Trophoblast cell (in vitro differentiated cells and primary cell): ENCODE results near the gene CDR2L.

Experiments
- DNase-seq, 2 donors: peaks; one replicate each; pipeline ENCODE4 v3.0.0-alpha.2; 2016
- H2AFZ ChIP-seq: 2 replicates; pipeline ENCODE4 v1.6.1; 2013; ENCODE audit warnings: low read length, moderate library complexity, mild to moderate bottlenecking; ENCODE audit not compliant: insufficient read depth, poor library complexity
- H2AK5ac ChIP-seq: 2 replicates; pipeline ENCODE4 v1.6.1; 2013; ENCODE audit warnings: mild to moderate bottlenecking, low read length
- H2BK120ac ChIP-seq: 2 replicates; pipeline ENCODE4 v1.6.1; 2013; ENCODE audit warnings: low read length, mild to moderate bottlenecking, moderate library complexity; ENCODE audit not compliant: insufficient read depth, poor library complexity
- H2BK12ac ChIP-seq: 2 replicates; pipeline ENCODE4 v1.6.1; 2013; ENCODE audit warnings: mild to moderate bottlenecking, low read length, moderate library complexity
- H2BK5ac ChIP-seq: 2 replicates; pipeline ENCODE4 v1.6.1; 2013; ENCODE audit warnings: low read length, low read depth, moderate library complexity, mild to moderate bottlenecking; ENCODE audit not compliant: poor library complexity
- H3K14ac ChIP-seq: 2 replicates; pipeline ENCODE4 v1.6.1; 2013; ENCODE audit warnings: mild to moderate bottlenecking, low read length
- H3K18ac ChIP-seq: 2 replicates; pipeline ENCODE4 v1.6.1; 2013; ENCODE audit warnings: mild to moderate bottlenecking, low read length
- H3K23ac ChIP-seq: 2 replicates; pipeline ENCODE4 v1.6.1; 2013; ENCODE audit warnings: low read length
- H3K27ac ChIP-seq: 2 replicates; pipeline ENCODE4 v1.5.1; 2013; ENCODE audit warnings: low read depth, mild to moderate bottlenecking, inconsistent platforms, low read length, moderate library complexity
- H3K27me3 ChIP-seq: 2 replicates; pipeline ENCODE4 v1.6.1; 2013; ENCODE audit warnings: inconsistent platforms, mild to moderate bottlenecking, low read length, moderate library complexity; ENCODE audit not compliant: insufficient read depth
- H3K36me3 ChIP-seq, 2 experiments: 1 replicate in 1 of 2; 2 replicates in 1 of 2; pipeline ENCODE4 v1.6.1; 2013; ENCODE audit warnings: low read length in 2 of 2, mild to moderate bottlenecking in 2 of 2, moderate library complexity in 1 of 2; ENCODE audit not compliant: insufficient read depth in 2 of 2, control insufficient read depth in 1 of 2
- H3K4ac ChIP-seq: 2 replicates; pipeline ENCODE4 v1.6.1; 2013; ENCODE audit warnings: low read depth, mild to moderate bottlenecking, low read length, moderate library complexity
- H3K4me1 ChIP-seq, 2 experiments: 1 replicate in 1 of 2; 2 replicates in 1 of 2; pipeline ENCODE4 v1.6.1; 2013; ENCODE audit warnings: low read length in 2 of 2, mild to moderate bottlenecking in 2 of 2, moderate library complexity in 1 of 2; ENCODE audit not compliant: insufficient read depth in 2 of 2, control insufficient read depth in 1 of 2
- H3K4me2 ChIP-seq: 2 replicates; pipeline ENCODE4 v1.6.1; 2013; ENCODE audit warnings: inconsistent platforms, mild to moderate bottlenecking, low read length, moderate library complexity
- H3K4me3 ChIP-seq: 2 replicates; pipeline ENCODE4 v1.5.1; 2013; ENCODE audit warnings: mild to moderate bottlenecking, low read depth, low read length, inconsistent platforms
- H3K79me1 ChIP-seq: one replicate; pipeline ENCODE4 v1.6.1; 2013; ENCODE audit warnings: low read length
- H3K79me2 ChIP-seq: 2 replicates; pipeline ENCODE4 v1.6.1; 2013; ENCODE audit warnings: low read length, mild to moderate bottlenecking; ENCODE audit not compliant: control insufficient read depth, insufficient read depth, poor library complexity
- H3K9ac ChIP-seq: 2 replicates; pipeline ENCODE4 v1.6.1; 2013; ENCODE audit warnings: mild to moderate bottlenecking, low read length
- H3K9me3 ChIP-seq: 2 replicates; pipeline ENCODE4 v1.6.1; 2013; ENCODE audit warnings: low read depth, mild to moderate bottlenecking, control low read depth, inconsistent platforms, low read length; ENCODE audit not compliant: insufficient read depth
- H4K12ac ChIP-seq: 2 replicates; pipeline ENCODE4 v1.6.1; 2013; ENCODE audit warnings: low read depth, mild to moderate bottlenecking, low read length, moderate library complexity
- H4K8ac ChIP-seq: 2 replicates; pipeline ENCODE4 v1.6.1; 2013; ENCODE audit warnings: low read depth, mild to moderate bottlenecking, low read length, moderate library complexity
- H4K91ac ChIP-seq: one replicate; pipeline ENCODE4 v1.6.1; 2013; ENCODE audit warnings: low read depth, mild to moderate bottlenecking, low read length, moderate library complexity
- WGBS: extraction: QIAGEN DNeasy Blood & Tissue Kit; methylation state at CpG from one replicate; pipeline ENCODE4 v1.1.7; 2013; ENCODE audit warnings: missing lambda C conversion rate; ENCODE audit not compliant: insufficient read length, insufficient coverage; ENCODE audit errors: extremely low coverage; 5-methylcytosine and 5-hydroxymethylcytosine counted together

Gene CDR2L

GRCh38 chr17:74987909-74988711 lies 678 bp downstream of the CDR2L start:
- Histone ChIP-seq H3K18ac (peak overlapping the region; percentile 64), H3K27ac (peak overlapping the region; percentile 42), H3K14ac (peak overlapping the region; percentile 50), H3K4me1 (peaks cover 11 to 17% of the 10 kb centered on the region in 2 experiments), H3K36me3 (no peaks in the 10 kb centered on the region), H3K27me3 (no peaks in the 10 kb centered on the region), H3K9ac (peak overlapping the region; percentile 72), H4K91ac (peak overlapping the region; percentile 59), H3K4me2 (peak overlapping the region; percentile 85), H3K9me3 (no peaks in the 10 kb centered on the region), H3K79me2 (peaks cover 6% of the 10 kb centered on the region), H2AFZ (peak overlapping the region; percentile 50), H4K12ac (peak overlapping the region; percentile 82), H2AK5ac (no peak overlapping the region), H4K8ac (peak overlapping the region; percentile 74), H3K4ac (no peak overlapping the region), H3K79me1 (peaks cover 10% of the 10 kb centered on the region), H3K4me3 (peak overlapping the region; percentile 91), H3K23ac (no peak overlapping the region), H2BK5ac (peak overlapping the region; percentile 59), H2BK12ac (no peak overlapping the region), H2BK120ac (peak overlapping the region; percentile 36)
- no CpG with 5 or more reads among the region's 76 CpGs for WGBS
- peak in 1 of 2 donors; percentile 59 for DNase-seq

DNA sequence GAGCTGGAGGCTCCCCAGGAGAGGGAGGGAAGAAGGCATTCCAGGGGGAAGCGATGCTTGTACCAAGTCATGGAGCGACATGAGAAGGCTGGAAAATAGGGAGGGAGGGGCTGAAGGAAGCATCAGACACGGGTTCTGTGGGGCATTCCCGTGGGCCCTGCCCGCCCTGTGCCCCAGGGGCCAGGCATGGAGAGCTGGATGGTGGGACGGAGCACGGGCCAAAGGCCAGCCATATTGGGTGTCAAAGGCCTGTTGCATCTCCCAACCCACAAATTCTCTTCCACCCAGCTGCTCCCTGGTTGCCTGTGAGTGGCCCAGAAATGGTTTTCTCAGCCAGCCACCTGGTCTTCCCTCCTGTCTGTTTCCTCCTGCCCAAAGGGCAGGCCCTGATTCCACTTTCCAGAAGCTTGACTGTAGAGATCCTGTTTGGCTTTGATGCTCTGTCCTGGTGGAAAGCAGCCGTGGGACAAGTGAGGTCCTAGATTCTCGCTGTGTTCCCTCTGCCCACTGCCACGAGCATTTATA lies 3.2 kb downstream of the CDR2L start:
- H2BK5ac ChIP-seq, result no peak overlapping the region

GRCh38 chr17:74992223-74992622 lies 4.8 kb downstream of the CDR2L start:
- WGBS, result no CpG with 5 or more reads among the region's 2 CpGs
- Histone ChIP-seq H3K27ac (no peak overlapping the region), H3K23ac (no peak overlapping the region)

More for the DNA sequence above, 3.2 kb downstream of the CDR2L start:
- no peak for DNase-seq
- Histone ChIP-seq H3K23ac (no peak overlapping the region), H3K4me2 (no peak overlapping the region), H3K18ac (no peak overlapping the region), H3K9me3 (no peaks in the 10 kb centered on the region), H3K27me3 (no peaks in the 10 kb centered on the region), H3K14ac (no peak overlapping the region), H3K4me3 (no peak overlapping the region), H4K12ac (no peak overlapping the region), H3K4me1 (peaks cover 11 to 17% of the 10 kb centered on the region in 2 experiments), H2AFZ (no peak overlapping the region), H4K8ac (no peak overlapping the region), H4K91ac (no peak overlapping the region), H3K4ac (no peak overlapping the region), H2AK5ac (no peak overlapping the region), H3K79me2 (peaks cover 6% of the 10 kb centered on the region), H3K27ac (no peak overlapping the region), H3K36me3 (no peaks in the 10 kb centered on the region), H2BK12ac (no peak overlapping the region), H3K9ac (no peak overlapping the region), H2BK120ac (no peak overlapping the region), H3K79me1 (peaks cover 10% of the 10 kb centered on the region)
- WGBS, result no CpG with 5 or more reads among the region's 10 CpGs

DNA sequence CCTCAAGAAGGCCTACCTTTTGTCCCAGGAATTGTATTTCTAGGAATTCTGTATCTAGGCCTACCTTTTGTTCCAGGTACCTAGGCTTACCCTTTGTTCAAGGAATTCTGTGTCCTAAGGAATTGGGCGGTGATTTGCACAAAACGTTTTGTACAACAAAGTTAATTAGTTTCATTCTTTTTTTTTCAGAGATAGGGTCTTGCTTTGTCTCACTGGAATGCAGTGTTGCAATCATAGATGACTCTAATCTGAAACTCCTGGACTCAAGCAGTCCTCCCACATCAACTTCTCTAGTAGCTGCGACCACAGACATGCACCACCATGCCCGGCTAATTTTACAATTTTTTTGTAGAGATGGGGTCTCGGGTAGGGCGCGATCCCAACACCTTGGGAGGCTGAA lies 7.0 kb downstream of the CDR2L start:
- WGBS, result no CpG with 5 or more reads among the region's 7 CpGs
- no peak overlapping the region for H2BK5ac ChIP-seq
- H3K4me3 ChIP-seq, result no peak overlapping the region
- H2AFZ ChIP-seq, result no peak overlapping the region
- no peak overlapping the region for H2BK12ac ChIP-seq
- H3K4ac ChIP-seq, result no peak overlapping the region
- H3K4me2 ChIP-seq, result no peak overlapping the region
- H3K23ac ChIP-seq, result no peak overlapping the region
- no peaks in the 10 kb centered on the region for H3K79me2 ChIP-seq
- no peaks in the 10 kb centered on the region for H3K9me3 ChIP-seq
- H3K27ac ChIP-seq, result no peak overlapping the region
- H4K91ac ChIP-seq, result no peak overlapping the region
- H3K79me1 ChIP-seq, result no peaks in the 10 kb centered on the region
- no peak overlapping the region for H3K18ac ChIP-seq
- no peak overlapping the region for H4K8ac ChIP-seq
- peak in 1 of 2 donors; percentile 29 for DNase-seq
- no peak overlapping the region for H3K14ac ChIP-seq
- H3K9ac ChIP-seq, result no peak overlapping the region
- no peak overlapping the region for H4K12ac ChIP-seq
- H3K27me3 ChIP-seq, result no peaks in the 10 kb centered on the region
- no peak overlapping the region for H2BK120ac ChIP-seq
- H2AK5ac ChIP-seq, result no peak overlapping the region
- H3K4me1 ChIP-seq, result peaks cover 4 to 8% of the 10 kb centered on the region in 2 experiments
- H3K36me3 ChIP-seq, result peaks cover 2 to 3% of the 10 kb centered on the region in 2 experiments

More at GRCh38 chr17:74992223-74992622, 4.8 kb downstream of the CDR2L start:
- Histone ChIP-seq H3K79me1 (peaks cover 10% of the 10 kb centered on the region), H2BK12ac (no peak overlapping the region), H3K79me2 (peaks cover 6% of the 10 kb centered on the region), H3K4ac (no peak overlapping the region), H3K14ac (no peak overlapping the region), H3K4me1 (peaks cover 11 to 17% of the 10 kb centered on the region in 2 experiments), H2AFZ (no peak overlapping the region), H2BK120ac (no peak overlapping the region), H4K12ac (no peak overlapping the region), H3K18ac (no peak overlapping the region), H2BK5ac (no peak overlapping the region), H4K8ac (no peak overlapping the region), H3K4me3 (no peak overlapping the region), H3K9ac (no peak overlapping the region), H3K4me2 (no peak overlapping the region), H3K9me3 (no peaks in the 10 kb centered on the region), H3K27me3 (no peaks in the 10 kb centered on the region), H2AK5ac (no peak overlapping the region), H3K36me3 (no peaks in the 10 kb centered on the region), H4K91ac (no peak overlapping the region)
- no peak for DNase-seq
